HepG2 (cell line): ENCODE measurements around the gene ZNF443. TPM values are rescaled to one million over a fixed set of nuclear protein-coding genes. Genes with fewer than 3 reads are reported as not detected.

Experiments
- ATRX ChIP-seq: sonication (generic); formaldehyde crosslinking; IDR thresholded peaks from 2 replicates; pipeline ENCODE4 v1.4.0; 2020; ENCODE audit warnings: missing genetic modification reagents, borderline replicate concordance
- CHD4 ChIP-seq: fragments of 200-600 bp; sonication (generic); IDR thresholded peaks from 2 replicates; pipeline ENCODE4 v1.7.0; 2017; ENCODE audit warnings: mild to moderate bottlenecking, low read length, borderline replicate concordance
- FOXA1 ChIP-seq, 2 experiments: fragments of 450-650 bp in 1 of 2; sonication (generic) in 1 of 2; formaldehyde crosslinking in 1 of 2; IDR thresholded peaks; 2 replicates each; pipeline versions ENCODE4 v1.4.0 to v1.6.1; 2016 to 2020; ENCODE audit warnings: missing genetic modification reagents in 1 of 2
- HMGA1 ChIP-seq: sonication (generic); formaldehyde crosslinking; conservative IDR thresholded peaks from 2 replicates; pipeline ENCODE4 v1.4.0; 2020; ENCODE audit warnings: missing genetic modification reagents
- JUN ChIP-seq: sonication (generic); formaldehyde crosslinking; IDR thresholded peaks from 2 replicates; pipeline ENCODE4 v1.4.0; 2020; ENCODE audit warnings: mild to moderate bottlenecking, missing genetic modification reagents
- JUND ChIP-seq: sonication (generic); formaldehyde crosslinking; IDR thresholded peaks from 2 replicates; pipeline ENCODE4 v1.8.0; 2022; ENCODE audit warnings: mild to moderate bottlenecking, missing genetic modification reagents
- NFATC3 ChIP-seq: sonication (generic); formaldehyde crosslinking; IDR thresholded peaks from 2 replicates; pipeline ENCODE4 v1.5.1; 2020; ENCODE audit warnings: mild to moderate bottlenecking, missing genetic modification reagents
- NFIB ChIP-seq: sonication (generic); formaldehyde crosslinking; IDR thresholded peaks from 2 replicates; pipeline ENCODE4 v1.9.0; 2021; ENCODE audit warnings: missing genetic modification reagents, mild to moderate bottlenecking, borderline replicate concordance
- PPARG ChIP-seq: conservative IDR thresholded peaks from 2 replicates; pipeline ENCODE4 v1.6.1; 2016; ENCODE audit warnings: missing biosample characterization, missing genetic modification reagents
- RBM39 ChIP-seq: fragments of 200-400 bp; formaldehyde crosslinking; IDR thresholded peaks from one replicate; pipeline ENCODE4 v1.6.1; 2018; ENCODE audit warnings: antibody characterized with exemption, mild to moderate bottlenecking, low read depth, low read length; ENCODE audit not compliant: poor library complexity, severe bottlenecking
- SMAD9 ChIP-seq: sonication (generic); formaldehyde crosslinking; IDR thresholded peaks from 2 replicates; pipeline ENCODE4 v1.5.1; 2020; ENCODE audit warnings: mild to moderate bottlenecking, missing genetic modification reagents
- SP1 ChIP-seq, 2 experiments: fragments of 450-650 bp in 1 of 2; sonication (generic) in 1 of 2; formaldehyde crosslinking in 1 of 2; IDR thresholded peaks; 2 replicates each; pipeline versions ENCODE4 v1.4.0 to v1.6.1; 2016 to 2020; ENCODE audit warnings: missing genetic modification reagents in 1 of 2
- SP140L ChIP-seq: sonication (generic); formaldehyde crosslinking; IDR thresholded peaks from 2 replicates; pipeline ENCODE4 v1.4.0; 2020; ENCODE audit warnings: missing genetic modification reagents, borderline replicate concordance
- SSRP1 ChIP-seq: IDR thresholded peaks from 2 replicates; pipeline ENCODE4 v1.6.1; 2016; ENCODE audit warnings: control low read depth
- TAF15 ChIP-seq: fragments of 200-400 bp; formaldehyde crosslinking; IDR thresholded peaks from one replicate; pipeline ENCODE4 v1.6.1; 2018; ENCODE audit warnings: mild to moderate bottlenecking, low read depth, low read length; ENCODE audit not compliant: poor library complexity, severe bottlenecking
- ZKSCAN5 ChIP-seq: sonication (generic); formaldehyde crosslinking; IDR thresholded peaks from 2 replicates; pipeline ENCODE4 v1.5.1; 2020; ENCODE audit warnings: mild to moderate bottlenecking, missing genetic modification reagents
- ZNF207 ChIP-seq: fragments of 450-650 bp; IDR thresholded peaks from 2 replicates; pipeline ENCODE4 v1.6.1; 2016; ENCODE audit warnings: antibody characterized with exemption, borderline replicate concordance
- ZNF230 ChIP-seq: sonication (generic); formaldehyde crosslinking; IDR thresholded peaks from 2 replicates; pipeline ENCODE4 v1.4.0; 2020; ENCODE audit warnings: mild to moderate bottlenecking, missing genetic modification reagents
- ZNF263 ChIP-seq: sonication (generic); formaldehyde crosslinking; IDR thresholded peaks from 2 replicates; pipeline ENCODE4 v1.4.0; 2020; ENCODE audit warnings: missing genetic modification reagents
- ZNF292 ChIP-seq: sonication (generic); formaldehyde crosslinking; IDR thresholded peaks from 2 replicates; pipeline ENCODE4 v1.8.1; 2022; ENCODE audit warnings: mild to moderate bottlenecking, low read depth, missing genetic modification reagents, borderline replicate concordance
- ZNF30 ChIP-seq: sonication (generic); formaldehyde crosslinking; IDR thresholded peaks from 2 replicates; pipeline ENCODE4 v1.5.0; 2020; ENCODE audit warnings: mild to moderate bottlenecking, missing genetic modification reagents
- ZNF383 ChIP-seq: sonication (generic); formaldehyde crosslinking; IDR thresholded peaks from 2 replicates; pipeline ENCODE4 v1.4.0; 2020; ENCODE audit warnings: missing genetic modification reagents, mild to moderate bottlenecking, borderline replicate concordance
- ZNF816 ChIP-seq: sonication (generic); formaldehyde crosslinking; IDR thresholded peaks from 2 replicates; pipeline ENCODE4 v1.8.0; 2022; ENCODE audit warnings: missing genetic modification reagents, mild to moderate bottlenecking, borderline replicate concordance
- ZSCAN9 ChIP-seq: IDR thresholded peaks from 2 replicates; pipeline ENCODE4 v1.6.1; 2016; ENCODE audit warnings: borderline replicate concordance
- polyA plus RNA-seq, 8 experiments: library from polyadenylated mRNA; depleted of rRNA in 3 of 8; stranded (reverse) in 7 of 8; unstranded in 1 of 8; fragments of >200 nt; fragmentation: Illumina TruSeq in 4 of 8; extraction: Trizol in 4 of 8; gene quantifications; 2 replicates each; pipeline versions ENCODE4 v1.2.1 to v1.2.3, GENCODE V29; 2011 to 2016; ENCODE audit warnings: low read depth in 4 of 8, missing spikeins in 1 of 8, mixed read lengths in 1 of 8; ENCODE audit not compliant: insufficient read depth in 1 of 8
- total RNA-seq, 5 experiments: library from RNA; depleted of rRNA; stranded (reverse); fragments of >200 nt; fragmentation: Illumina TruSeq; extraction: Trizol; gene quantifications; 2 replicates each; pipeline ENCODE4 v1.2.3, GENCODE V29; 2016; ENCODE audit warnings: low read depth in 1 of 5
- TF ChIP-seq, protein P1 (sequence below): sonication (generic); formaldehyde crosslinking; IDR thresholded peaks from 2 replicates; pipeline ENCODE4 v1.5.1; 2020; ENCODE audit warnings: mild to moderate bottlenecking, moderate library complexity, missing genetic modification reagents
- TF ChIP-seq, protein P2 (sequence below): sonication (generic); formaldehyde crosslinking; IDR thresholded peaks from 2 replicates; pipeline ENCODE4 v1.4.0; 2020; ENCODE audit warnings: mild to moderate bottlenecking, missing genetic modification reagents
- TF ChIP-seq, protein P3 (sequence below): IDR thresholded peaks from 2 replicates; pipeline ENCODE4 v1.6.1; 2016; ENCODE audit warnings: low read depth, control low read depth

ZNF443 gene
- total and polyA plus RNA-seq, 2 of the 13 experiments (the other 11 are each of a cell fraction or from before 2014, with no cell fraction given), result 3.6 to 19.0 TPM

DNA sequence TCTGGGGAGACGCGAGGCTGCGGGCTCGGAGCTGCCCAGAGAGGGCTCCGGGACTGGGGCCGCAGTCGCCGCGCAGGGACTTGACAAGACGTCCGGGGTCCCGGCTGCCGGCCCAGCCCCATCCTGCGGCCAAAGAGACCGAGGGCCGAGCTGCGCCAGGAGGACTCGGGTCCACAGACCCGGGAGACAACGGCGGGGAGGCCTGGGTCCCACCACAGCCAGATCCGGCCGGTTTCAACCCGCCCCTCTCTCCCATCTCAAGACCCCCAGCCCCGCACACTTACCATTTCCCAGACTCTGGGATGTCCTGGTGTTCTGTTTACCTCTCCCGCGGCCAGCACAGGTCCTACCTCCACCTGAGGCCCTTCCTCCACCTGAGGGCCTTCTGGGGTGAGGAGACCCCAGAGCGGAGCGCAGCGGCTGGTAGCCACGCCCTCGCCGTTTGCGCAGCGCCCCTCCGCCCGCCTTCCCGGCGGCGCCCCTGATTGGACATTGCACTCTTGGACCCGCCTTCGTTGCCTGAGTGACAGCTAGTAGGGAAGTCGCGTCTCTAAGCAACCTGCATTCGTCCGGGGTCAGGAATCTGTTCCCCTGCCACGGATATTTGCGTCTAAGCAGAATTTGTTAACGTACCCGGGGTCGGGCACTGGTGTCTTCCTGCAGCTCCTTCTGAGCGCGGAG lies 43.7 kb upstream of the ZNF443 start, which contains the start of gene ZNF709 (continued):
- no peak for TF ChIP-seq JUN (CRISPR knock-in tag)
- no peak for TF ChIP-seq ZNF816 (CRISPR knock-in tag)
- no peak for TF ChIP-seq HMGA1 (CRISPR knock-in tag)
- peak; percentile 32; the same call in 1 of the 2 replicates for TF ChIP-seq ZNF263
- TF ChIP-seq JUND (CRISPR knock-in tag), result no peak
- TF ChIP-seq SP1 (IDR thresholded peaks at IDR 0.05), result no peak
- peak; percentile 78 for TF ChIP-seq SP1 (CRISPR knock-in tag; IDR thresholded peaks at IDR 0.05)
- TF ChIP-seq ZKSCAN5 (CRISPR knock-in tag), result 0 out of 2 replicates have a peak, but pooled peaks have one; percentile 25
- no peak for TF ChIP-seq ATRX (CRISPR knock-in tag)
- TF ChIP-seq ZNF292, result peak; percentile 41; the same call in 1 of the 2 replicates
- peak; percentile 85 for TF ChIP-seq ZNF230 (CRISPR knock-in tag)
- TF ChIP-seq ZNF383 (CRISPR knock-in tag), result no peak; the same call in 1 of the 2 replicates
- TF ChIP-seq, protein P1, sequence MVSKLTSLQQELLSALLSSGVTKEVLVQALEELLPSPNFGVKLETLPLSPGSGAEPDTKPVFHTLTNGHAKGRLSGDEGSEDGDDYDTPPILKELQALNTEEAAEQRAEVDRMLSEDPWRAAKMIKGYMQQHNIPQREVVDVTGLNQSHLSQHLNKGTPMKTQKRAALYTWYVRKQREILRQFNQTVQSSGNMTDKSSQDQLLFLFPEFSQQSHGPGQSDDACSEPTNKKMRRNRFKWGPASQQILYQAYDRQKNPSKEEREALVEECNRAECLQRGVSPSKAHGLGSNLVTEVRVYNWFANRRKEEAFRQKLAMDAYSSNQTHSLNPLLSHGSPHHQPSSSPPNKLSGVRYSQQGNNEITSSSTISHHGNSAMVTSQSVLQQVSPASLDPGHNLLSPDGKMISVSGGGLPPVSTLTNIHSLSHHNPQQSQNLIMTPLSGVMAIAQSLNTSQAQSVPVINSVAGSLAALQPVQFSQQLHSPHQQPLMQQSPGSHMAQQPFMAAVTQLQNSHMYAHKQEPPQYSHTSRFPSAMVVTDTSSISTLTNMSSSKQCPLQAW (CRISPR knock-in tag), result peak; percentile 55; the same call in 1 of the 2 replicates
- no peak for TF ChIP-seq PPARG
- no peak for TF ChIP-seq ZNF207
- no peak for TF ChIP-seq NFATC3 (CRISPR knock-in tag)
- no peak for TF ChIP-seq SMAD9 (CRISPR knock-in tag)
- no peak for TF ChIP-seq SP140L (CRISPR knock-in tag)
- peak; percentile 24 for TF ChIP-seq RBM39
- TF ChIP-seq, protein P2, sequence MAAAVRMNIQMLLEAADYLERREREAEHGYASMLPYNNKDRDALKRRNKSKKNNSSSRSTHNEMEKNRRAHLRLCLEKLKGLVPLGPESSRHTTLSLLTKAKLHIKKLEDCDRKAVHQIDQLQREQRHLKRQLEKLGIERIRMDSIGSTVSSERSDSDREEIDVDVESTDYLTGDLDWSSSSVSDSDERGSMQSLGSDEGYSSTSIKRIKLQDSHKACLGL (CRISPR knock-in tag), result peak; percentile 57; the same call in 1 of the 2 replicates
- TF ChIP-seq ZSCAN9 (CRISPR knock-in tag), result peak; percentile 70; the same call in 1 of the 2 replicates
- TF ChIP-seq TAF15, result no peak
- no peak for TF ChIP-seq CHD4
- no peak for TF ChIP-seq FOXA1 (IDR thresholded peaks at IDR 0.05)
- no peak for TF ChIP-seq FOXA1 (CRISPR knock-in tag; IDR thresholded peaks at IDR 0.05)
- TF ChIP-seq ZNF30, result no peak
- TF ChIP-seq NFIB (CRISPR knock-in tag), result no peak
- TF ChIP-seq SSRP1 (CRISPR knock-in tag), result no peak
- TF ChIP-seq, protein P3, sequence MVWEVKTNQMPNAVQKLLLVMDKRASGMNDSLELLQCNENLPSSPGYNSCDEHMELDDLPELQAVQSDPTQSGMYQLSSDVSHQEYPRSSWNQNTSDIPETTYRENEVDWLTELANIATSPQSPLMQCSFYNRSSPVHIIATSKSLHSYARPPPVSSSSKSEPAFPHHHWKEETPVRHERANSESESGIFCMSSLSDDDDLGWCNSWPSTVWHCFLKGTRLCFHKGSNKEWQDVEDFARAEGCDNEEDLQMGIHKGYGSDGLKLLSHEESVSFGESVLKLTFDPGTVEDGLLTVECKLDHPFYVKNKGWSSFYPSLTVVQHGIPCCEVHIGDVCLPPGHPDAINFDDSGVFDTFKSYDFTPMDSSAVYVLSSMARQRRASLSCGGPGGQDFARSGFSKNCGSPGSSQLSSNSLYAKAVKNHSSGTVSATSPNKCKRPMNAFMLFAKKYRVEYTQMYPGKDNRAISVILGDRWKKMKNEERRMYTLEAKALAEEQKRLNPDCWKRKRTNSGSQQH (CRISPR knock-in tag), result 0 out of 2 replicates have a peak, but pooled peaks have one; percentile 11
